HG02642 (cell line): Measurements from ENCODE around the gene BAG5.

Experiments used
- ATAC-seq: cut with Tn5 transposase; IDR thresholded peaks from one replicate; pipeline ENCODE4 v1.9.1; 2021; ENCODE audit warnings: mild to moderate bottlenecking; ENCODE audit not compliant: unreplicated experiment, poor library complexity

BAG5 gene

DNA sequence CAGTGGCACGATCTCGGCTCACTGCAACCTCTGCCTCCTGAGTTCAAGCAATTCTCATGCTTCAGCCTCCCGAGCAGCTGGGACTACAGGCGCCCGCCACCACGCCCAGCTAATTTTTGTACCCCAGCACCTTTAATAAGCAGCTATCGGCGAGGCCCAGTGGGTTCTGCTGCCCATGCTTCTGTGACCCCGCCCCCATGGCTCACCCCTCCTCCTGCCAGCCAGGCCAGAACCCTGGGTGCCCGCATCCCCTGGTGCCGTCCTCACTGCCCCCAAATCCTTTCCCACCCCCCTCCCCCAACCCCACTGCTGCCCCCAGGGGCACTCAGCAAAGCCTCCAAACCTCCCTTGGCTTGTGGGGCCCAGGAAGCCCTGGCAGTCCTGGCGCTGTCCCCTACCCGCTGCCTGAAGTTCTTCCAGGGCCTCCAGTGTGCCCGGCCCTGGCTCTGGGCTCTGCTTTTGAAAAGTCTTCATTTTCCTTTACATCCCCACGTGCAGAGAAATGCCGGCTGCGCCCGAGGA is 14.5 kb downstream of the BAG5 start:
- no peak for ATAC-seq

- no peak for ATAC-seq
Measured at GRCh38 chr14:103547455-103547940, 15.0 kb downstream of the BAG5 start.

GRCh38 chr14:103546652-103547454 is 15.6 kb downstream of the BAG5 start:
- no peak for ATAC-seq

GRCh38 chr14:103545915-103546651 is 16.4 kb downstream of the BAG5 start:
- ATAC-seq: no peak

GRCh38 chr14:103545219-103545914 is 17.1 kb downstream of the BAG5 start:
- ATAC-seq: no peak

GRCh38 chr14:103544388-103545218 is 17.9 kb downstream of the BAG5 start:
- no peak for ATAC-seq

- ATAC-seq: no peak
Measured at GRCh38 chr14:103543721-103544387, 18.6 kb downstream of the BAG5 start.

GRCh38 chr14:103543140-103543539 is 19.3 kb downstream of the BAG5 start:
- no peak for ATAC-seq

DNA sequence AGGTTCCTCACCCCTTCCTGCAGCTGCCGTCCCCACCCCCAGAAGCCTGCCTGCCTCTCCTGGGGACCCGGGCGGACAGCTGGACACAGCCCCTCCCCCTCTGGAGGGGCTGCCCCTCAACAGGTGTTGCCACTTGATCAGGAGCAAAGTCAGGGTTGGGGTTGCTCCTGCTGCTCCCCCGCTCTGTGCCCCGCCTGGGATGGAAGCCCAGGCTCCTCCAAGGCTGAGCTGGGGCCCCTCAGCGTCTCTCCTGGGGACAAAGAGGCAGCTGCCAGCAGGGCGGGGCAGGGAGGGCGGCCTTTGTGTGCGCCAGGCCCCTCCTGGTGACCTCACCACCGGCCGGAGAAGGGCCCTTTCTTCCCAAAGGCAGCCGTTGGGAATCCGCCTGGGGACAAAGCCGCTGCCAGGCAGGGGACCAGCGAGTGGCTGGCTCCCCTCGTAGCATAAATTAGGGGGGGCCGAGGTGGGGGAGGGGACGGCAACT is 19.8 kb downstream of the BAG5 start:
- no peak for ATAC-seq

- ATAC-seq: no peak
Measured at GRCh38 chr14:103541709-103542604, 20.5 kb downstream of the BAG5 start.

DNA sequence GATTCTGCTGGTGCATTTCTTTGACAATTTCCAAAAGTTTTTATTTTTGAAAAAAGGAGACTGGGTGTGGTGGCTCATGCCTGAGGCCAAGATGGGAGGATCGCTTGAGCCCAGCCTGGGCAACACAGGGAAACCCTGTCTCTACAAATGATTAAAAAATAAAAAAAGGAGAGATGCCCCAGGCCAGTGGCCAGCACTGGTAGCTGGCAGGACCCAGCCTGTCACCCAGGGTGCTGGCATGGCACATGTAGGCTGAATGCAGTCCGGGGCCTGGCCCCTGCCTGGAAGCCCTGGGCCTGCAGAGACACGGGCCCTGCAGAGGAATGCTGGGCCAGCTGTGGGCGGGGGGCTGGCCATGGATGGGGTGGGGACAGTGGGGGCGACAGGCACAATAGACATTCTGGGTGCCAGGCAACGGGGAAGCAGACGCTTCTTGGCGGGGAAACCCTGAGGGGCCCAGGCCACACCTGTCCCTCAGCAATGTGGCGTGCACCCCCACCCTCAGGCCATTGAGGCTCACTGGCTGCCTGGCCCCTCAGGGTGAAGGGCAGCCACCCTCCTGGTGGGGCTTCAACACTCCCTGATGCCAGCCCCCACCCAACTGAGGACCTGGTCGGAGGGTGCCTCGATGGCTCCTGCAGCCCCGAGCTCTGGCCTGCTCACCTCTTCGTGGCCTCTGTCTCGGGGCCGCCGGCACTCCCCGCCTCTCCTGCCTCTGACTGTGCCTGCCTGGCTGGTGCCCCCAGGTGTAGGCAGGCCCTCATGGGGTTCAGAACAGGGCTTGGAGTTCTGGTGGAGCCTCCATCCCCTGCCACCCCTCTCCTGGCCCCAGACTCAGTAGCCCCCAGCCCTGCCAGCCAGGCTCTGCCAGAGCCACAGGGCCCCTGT is 21.4 kb downstream of the BAG5 start:
- no peak for ATAC-seq

- ATAC-seq: no peak
Measured at GRCh38 chr14:103539056-103539825, 23.2 kb downstream of the BAG5 start.

DNA sequence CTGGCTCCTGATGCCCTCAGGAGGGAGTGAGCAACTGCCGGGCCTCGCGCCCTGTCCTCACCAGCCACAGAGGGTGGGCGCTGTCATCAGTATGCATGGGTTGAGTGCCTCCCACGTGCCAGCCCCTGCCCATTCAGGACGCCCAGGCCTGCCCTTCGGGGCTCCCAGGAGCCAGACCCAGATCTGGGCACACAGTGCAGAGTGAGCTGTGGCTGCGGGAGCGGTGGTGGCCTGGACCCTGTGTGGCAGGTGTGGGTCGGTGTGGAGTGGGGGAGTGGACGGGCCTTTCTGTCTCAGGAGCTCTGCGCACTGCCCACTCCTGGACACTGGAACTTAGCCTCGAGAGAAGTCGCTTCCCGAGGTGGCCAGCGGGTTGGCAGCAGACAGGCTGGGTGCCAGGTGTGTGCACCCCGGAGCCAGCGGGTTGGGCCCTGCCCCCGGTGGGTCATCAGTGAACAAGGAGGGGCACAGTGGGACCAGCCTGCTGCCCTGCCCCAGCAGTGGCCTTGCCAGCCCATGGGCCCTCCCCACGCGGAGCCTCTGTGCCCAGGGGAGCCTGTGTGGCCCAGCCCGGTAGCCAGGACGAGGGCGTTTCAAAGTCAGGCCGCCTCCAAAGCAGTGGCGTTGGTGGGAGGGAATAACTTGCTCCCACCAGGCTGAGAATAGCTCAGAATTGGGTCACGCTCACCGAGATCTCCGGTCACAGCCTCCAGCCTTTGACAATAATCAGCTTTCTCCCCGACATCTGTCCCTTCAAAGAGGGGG is 24.0 kb downstream of the BAG5 start:
- ATAC-seq: no peak

- no peak for ATAC-seq
Measured at GRCh38 chr14:103537175-103537990, 25.1 kb downstream of the BAG5 start.

- no peak for ATAC-seq
Measured at GRCh38 chr14:103536693-103537092, 25.8 kb downstream of the BAG5 start.
